Activated naive CD8-positive, alpha-beta T cell treated with anti-CD3 and anti-CD28 coated beads, Interleukin-2, amount 10 ng/mL, durations not matched to agents 7 days and 5 days (primary cell): Measurements from ENCODE around the gene ABI2. TPM values are rescaled to one million over a fixed set of nuclear protein-coding genes. Genes with fewer than 3 reads are reported as not detected.
"Not testable (repeated sequence)": the region's sequence is repeated elsewhere in the genome, so short reads cannot be mapped to it uniquely, and the experiment has no call there.

ENCODE experiments used
- ATAC-seq: fragments of 150-1000 bp; cut with Tn5 transposase; one replicate; pipeline ENCODE4 v1.10.0; 2021; ENCODE audit warnings: low read depth, moderate library complexity
- POLR2A ChIA-PET: fragments of 350-600 bp; sonication (Branson Sonifier 250); formaldehyde crosslinking; loops from one replicate; lab custom pipeline; 2021; ENCODE audit warnings: antibody characterized with exemption; lab: Charles Lee
- DNase-seq: peaks from one replicate; pipeline ENCODE4 v3.0.0; 2021
- H3K27ac Mint-ChIP-seq: one replicate; pipeline ENCODE4 v1.8.0; 2022; ENCODE audit warnings: mild to moderate bottlenecking, mixed read lengths
- H3K27me3 Mint-ChIP-seq: one replicate; pipeline ENCODE4 v1.8.0; 2022; ENCODE audit warnings: mild to moderate bottlenecking, moderate library complexity, mixed read lengths
- H3K36me3 Mint-ChIP-seq: one replicate; pipeline ENCODE4 v1.8.0; 2021; ENCODE audit warnings: mild to moderate bottlenecking, mixed read lengths
- H3K4me1 Mint-ChIP-seq: one replicate; pipeline ENCODE4 v1.8.0; 2021; ENCODE audit warnings: mixed read lengths
- H3K4me3 Mint-ChIP-seq: one replicate; pipeline ENCODE4 v1.8.0; 2022; ENCODE audit warnings: mild to moderate bottlenecking, moderate library complexity, mixed read lengths
- H3K9me3 Mint-ChIP-seq: one replicate; pipeline ENCODE4 v1.8.0; 2021; ENCODE audit warnings: mixed read lengths
- total RNA-seq, 2 experiments: library from RNA; stranded (reverse); gene quantifications; one replicate each; pipeline ENCODE4 v1.2.3, GENCODE V29; 2021

Gene ABI2
- total RNA-seq, 2 experiments from 2014 or later: 39.9 to 44.6 TPM

DNA sequence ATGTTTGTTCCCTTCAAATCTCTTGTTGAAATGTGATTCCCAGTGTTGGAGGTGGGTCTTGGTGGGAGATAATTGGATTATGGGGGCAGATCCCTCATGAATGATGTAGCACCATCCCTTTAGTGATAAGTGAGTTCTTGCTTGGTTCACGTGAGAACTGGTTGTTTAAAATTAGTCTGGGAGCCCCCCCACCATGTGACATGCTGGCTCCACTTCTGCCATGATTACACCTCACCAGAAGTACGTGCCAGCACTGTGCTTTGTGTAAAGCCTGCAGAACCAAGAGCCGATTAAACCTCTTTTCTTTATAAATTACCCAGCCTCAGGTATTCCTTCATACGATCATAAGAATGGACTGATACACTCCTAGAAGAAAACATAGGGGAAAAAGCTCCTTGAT lies 10.1 kb downstream of the ABI2 start:
- ATAC-seq: no peak
- no peak overlapping the region for H3K4me3 Mint-ChIP-seq
- peaks cover 2% of the 10 kb centered on the region for H3K4me1 Mint-ChIP-seq
- H3K27me3 Mint-ChIP-seq: no peaks in the 10 kb centered on the region
- no peak for DNase-seq
- H3K27ac Mint-ChIP-seq: no peak overlapping the region
- POLR2A ChIA-PET: no interaction called here
- H3K36me3 Mint-ChIP-seq: peaks cover 23% of the 10 kb centered on the region
- no peaks in the 10 kb centered on the region for H3K9me3 Mint-ChIP-seq

DNA sequence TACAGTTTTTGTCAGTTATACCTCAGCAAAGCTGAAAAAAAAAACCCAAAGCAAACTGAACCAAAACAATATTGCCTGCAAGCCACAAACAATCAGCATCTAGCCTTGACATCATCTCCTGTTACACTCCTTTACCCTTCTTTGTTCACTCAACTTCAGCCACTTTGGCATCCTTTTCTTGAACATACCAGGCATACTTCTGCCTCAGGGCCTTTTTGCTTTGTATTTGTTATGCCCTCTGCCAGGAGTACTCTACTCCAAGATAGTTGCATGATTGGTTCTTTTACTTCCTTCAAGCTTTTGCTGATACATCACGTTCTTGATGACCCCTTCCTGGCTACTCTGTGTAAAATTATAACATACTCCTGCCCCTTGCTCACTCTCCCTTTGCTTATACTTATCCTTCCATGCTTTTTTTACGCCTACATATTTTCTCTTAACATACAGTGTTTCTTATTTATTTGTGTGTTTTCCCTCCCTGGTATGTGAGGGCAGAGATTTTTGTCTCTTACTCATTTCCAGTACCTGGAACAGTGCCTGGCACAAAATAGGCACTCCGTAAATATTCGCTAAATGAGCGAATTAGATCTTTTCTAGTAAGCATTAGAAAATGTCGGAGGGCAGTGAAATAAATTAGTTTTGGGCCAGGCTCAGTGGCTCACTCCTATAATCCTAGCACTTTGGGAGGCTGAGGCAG lies 12.7 kb downstream of the ABI2 start:
- H3K4me1 Mint-ChIP-seq: peaks cover 2% of the 10 kb centered on the region
- ATAC-seq (no peak), DNase-seq (no peak)
- H3K9me3 Mint-ChIP-seq: no peaks in the 10 kb centered on the region
- POLR2A ChIA-PET: no interaction called here
- peaks cover 32% of the 10 kb centered on the region for H3K36me3 Mint-ChIP-seq
- no peaks in the 10 kb centered on the region for H3K27me3 Mint-ChIP-seq
- H3K27ac Mint-ChIP-seq: no peak overlapping the region
- H3K4me3 Mint-ChIP-seq: no peak overlapping the region

DNA sequence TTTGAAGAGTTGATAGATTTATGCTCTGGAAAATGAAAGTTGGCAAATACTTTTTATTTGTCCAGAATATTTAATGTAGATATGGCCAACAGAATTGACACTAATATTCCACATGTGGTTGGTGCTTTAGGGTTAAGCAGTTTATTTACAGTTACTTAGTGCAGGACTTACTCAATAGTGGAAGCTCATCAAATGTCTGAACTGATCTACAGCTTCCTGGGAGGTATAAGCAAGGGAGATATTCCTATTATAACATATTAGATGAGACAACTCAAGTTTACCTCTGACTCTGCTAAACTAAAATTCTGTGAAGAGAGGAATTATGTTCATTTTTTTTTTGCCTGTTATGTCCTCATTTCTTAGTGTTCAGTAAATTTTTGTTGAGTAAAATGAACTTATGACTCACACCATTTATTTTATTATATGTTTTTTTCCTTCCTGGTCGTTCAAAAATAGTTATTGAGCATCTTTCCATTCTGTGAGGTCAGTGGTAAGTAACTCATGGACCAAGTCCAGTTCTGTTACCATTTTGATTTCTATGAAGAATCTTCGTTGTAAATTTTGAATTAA lies 13.6 kb downstream of the ABI2 start:
- Mint-ChIP-seq H3K27me3 (no peaks in the 10 kb centered on the region), H3K9me3 (no peaks in the 10 kb centered on the region), H3K27ac (no peak overlapping the region), H3K36me3 (peaks cover 33% of the 10 kb centered on the region), H3K4me3 (no peak overlapping the region), H3K4me1 (peaks cover 2% of the 10 kb centered on the region)
- DNase-seq (no peak), ATAC-seq (no peak)
- POLR2A ChIA-PET: no interaction called here

DNA sequence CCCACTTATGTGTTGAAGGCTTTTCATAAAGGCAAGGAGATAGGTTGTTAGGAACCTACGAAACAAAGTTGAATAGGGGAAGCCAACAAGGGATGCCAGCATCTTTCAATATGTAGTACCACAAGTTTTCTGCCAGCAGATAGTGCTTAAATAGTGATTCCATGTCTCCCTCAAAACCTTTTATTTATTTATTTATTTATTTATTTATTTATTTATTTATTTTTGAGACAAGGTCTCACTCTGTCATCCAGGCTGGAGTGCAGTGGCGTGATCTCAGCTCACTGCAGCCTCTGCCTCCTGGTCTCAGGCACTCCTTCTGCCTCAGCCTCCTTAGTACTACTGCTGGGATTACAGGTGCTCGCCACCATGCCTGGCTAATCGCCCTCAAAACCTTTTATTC lies 14.2 kb downstream of the ABI2 start:
- H3K9me3 Mint-ChIP-seq, H3K27me3 Mint-ChIP-seq, ATAC-seq, DNase-seq, H3K27ac Mint-ChIP-seq, H3K4me1 Mint-ChIP-seq, H3K4me3 Mint-ChIP-seq, POLR2A ChIA-PET: not testable (repeated sequence)
- peaks cover 32% of the 10 kb centered on the region for H3K36me3 Mint-ChIP-seq

DNA sequence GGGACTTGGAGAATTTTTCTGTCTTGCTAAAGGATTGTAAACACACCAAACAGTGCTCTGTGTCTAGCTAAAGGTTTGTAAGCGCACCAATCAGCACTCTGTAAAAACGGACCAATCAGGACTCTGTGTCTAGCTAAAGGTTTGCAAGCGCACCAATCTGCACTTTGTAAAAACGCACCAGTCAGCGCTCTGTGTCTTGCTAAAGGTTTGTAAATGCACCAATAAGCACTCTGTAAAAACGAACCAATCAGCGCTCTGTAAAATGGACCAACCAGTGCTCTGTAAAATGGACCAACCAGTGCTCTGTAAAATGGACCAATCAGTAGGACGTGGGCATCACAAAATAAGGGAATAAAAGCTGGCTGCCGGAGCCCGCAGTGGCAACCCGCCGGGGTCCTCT lies 16.5 kb downstream of the ABI2 start:
- POLR2A ChIA-PET: no interaction called here
- Mint-ChIP-seq H3K4me1 (no peaks in the 10 kb centered on the region), H3K9me3 (no peaks in the 10 kb centered on the region), H3K4me3 (no peak overlapping the region), H3K36me3 (peaks cover 27% of the 10 kb centered on the region), H3K27ac (no peak overlapping the region), H3K27me3 (no peaks in the 10 kb centered on the region)
- no peak for DNase-seq
- ATAC-seq: no peak

DNA sequence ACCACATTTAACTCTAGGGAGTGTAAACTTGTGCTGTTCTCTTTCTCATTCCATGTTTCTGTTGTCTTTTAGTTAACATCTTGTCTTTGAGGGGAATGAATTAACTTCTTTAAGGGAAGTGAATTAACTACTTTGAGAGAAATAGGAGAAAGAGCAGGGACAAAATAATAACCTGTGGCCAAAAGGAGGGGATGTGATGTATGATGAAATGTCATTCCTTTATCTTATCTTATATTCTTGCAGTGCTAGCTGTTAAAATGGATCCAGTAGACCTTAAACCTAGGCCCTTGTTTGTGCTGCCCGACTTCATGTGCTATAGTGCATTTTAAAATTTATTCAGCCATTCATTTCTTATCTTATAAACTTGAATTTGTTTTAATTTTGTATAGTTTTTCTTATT lies 18.4 kb downstream of the ABI2 start:
- Mint-ChIP-seq H3K4me1 (no peaks in the 10 kb centered on the region), H3K36me3 (peaks cover 21% of the 10 kb centered on the region), H3K4me3 (no peak overlapping the region), H3K27me3 (no peaks in the 10 kb centered on the region), H3K27ac (no peak overlapping the region), H3K9me3 (no peaks in the 10 kb centered on the region)
- DNase-seq (no peak), ATAC-seq (no peak)
- POLR2A ChIA-PET: no interaction called here

DNA sequence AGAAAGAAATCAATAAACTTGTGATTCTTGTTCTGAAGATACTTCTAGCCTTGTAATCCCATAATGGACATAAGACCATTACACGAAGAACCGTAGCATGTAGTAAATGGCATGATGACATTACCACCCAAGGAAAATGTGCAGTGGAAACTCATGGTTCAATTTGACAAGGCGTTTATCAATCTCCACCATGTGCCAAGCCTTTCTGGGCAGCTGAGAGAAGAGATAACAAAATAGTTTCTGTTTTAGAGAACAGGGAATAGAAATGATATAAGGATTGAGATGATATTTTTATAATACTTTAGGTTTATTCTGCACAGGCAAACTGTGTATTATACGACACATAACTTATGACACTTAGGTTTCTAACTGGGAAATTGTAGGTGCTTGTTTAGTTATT lies 19.2 kb downstream of the ABI2 start:
- H3K27ac Mint-ChIP-seq: no peak overlapping the region
- no peaks in the 10 kb centered on the region for H3K27me3 Mint-ChIP-seq
- no peak overlapping the region for H3K4me3 Mint-ChIP-seq
- no peaks in the 10 kb centered on the region for H3K4me1 Mint-ChIP-seq
- H3K36me3 Mint-ChIP-seq: peaks cover 19% of the 10 kb centered on the region
- DNase-seq: no peak
- no peaks in the 10 kb centered on the region for H3K9me3 Mint-ChIP-seq
- POLR2A ChIA-PET: no interaction called here
- ATAC-seq: no peak

DNA sequence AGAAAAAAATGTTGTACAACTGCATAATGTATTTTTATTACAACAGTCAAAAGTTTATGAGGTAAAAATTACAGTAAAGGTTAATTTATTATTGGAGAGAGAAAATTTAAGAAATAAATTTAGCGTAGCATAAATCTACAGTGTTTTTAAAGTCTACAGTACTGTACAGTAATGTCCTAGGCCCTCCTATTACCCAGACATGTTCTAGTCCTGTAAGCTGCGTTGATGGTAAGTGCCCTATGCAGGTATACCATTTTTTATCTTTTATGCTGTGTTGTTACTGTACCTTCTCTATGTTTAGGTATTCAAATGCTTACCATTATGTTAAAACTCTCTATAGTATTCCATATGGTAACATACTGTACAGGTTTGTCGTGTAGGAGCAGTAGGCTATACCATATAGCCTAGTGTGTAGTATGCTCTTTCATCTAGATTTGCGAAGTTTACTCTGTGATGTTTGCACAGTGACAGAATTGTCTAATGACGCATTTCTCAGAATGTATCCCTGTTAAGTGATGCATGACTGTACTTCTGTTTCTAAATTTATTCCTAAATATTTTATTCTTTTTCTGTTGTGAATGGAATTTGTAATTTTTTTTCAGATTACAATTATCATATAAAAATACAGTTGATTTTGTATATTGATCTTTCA lies 24.5 kb downstream of the ABI2 start:
- DNase-seq (no peak), ATAC-seq (no peak)
- Mint-ChIP-seq H3K9me3 (no peaks in the 10 kb centered on the region), H3K27ac (no peak overlapping the region), H3K4me1 (no peaks in the 10 kb centered on the region), H3K4me3 (no peak overlapping the region), H3K27me3 (no peaks in the 10 kb centered on the region), H3K36me3 (peaks cover under 1% of the 10 kb centered on the region)
- POLR2A ChIA-PET: no interaction called here

DNA sequence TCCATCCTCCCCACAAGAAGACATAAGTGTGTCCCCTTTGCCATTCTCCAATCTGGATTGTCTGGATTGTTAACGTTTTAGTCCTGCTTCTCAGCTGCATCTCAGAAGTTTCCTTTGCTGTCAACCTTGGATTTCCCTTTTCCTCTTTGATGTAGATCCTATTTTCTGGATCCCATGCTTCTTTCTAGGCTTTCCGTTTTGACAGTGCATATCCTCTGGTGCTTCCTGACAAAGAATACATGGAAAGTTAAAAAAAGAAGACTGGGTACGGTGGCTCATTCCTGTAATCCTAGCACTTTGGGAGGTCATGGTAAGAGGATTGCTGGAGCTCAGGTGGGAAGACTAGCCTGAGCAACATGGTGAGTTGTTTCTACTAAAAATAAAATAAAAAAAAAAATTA lies 26.8 kb downstream of the ABI2 start:
- POLR2A ChIA-PET: no interaction called here
- H3K27me3 Mint-ChIP-seq: no peaks in the 10 kb centered on the region

DNA sequence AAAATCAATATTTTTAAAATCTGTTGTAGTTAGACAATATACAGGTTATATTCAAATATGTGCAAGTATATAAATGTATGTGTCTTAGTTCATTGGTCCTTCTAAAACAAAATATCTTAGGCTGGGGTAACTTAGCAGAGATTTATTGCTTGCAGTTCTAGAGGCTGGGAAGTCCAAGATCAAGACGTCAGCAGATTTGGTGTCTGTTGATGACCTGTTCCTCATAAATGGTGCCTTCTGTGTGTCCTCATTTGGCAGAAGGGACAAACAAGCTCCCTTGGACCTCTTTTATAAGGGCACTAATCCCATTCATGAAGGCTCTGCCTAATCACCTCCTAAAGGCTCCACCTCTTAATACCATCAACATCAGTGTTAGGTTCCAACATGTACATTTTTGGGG lies 31.3 kb downstream of the ABI2 start:
- DNase-seq (no peak), ATAC-seq (no peak)
- Mint-ChIP-seq H3K27ac (no peak overlapping the region), H3K4me3 (no peak overlapping the region), H3K36me3 (peaks cover 9% of the 10 kb centered on the region), H3K4me1 (peaks cover 5% of the 10 kb centered on the region), H3K27me3 (no peaks in the 10 kb centered on the region), H3K9me3 (no peaks in the 10 kb centered on the region)
- POLR2A ChIA-PET: no interaction called here

More for the DNA sequence above, 26.8 kb downstream of the ABI2 start:
- no peaks in the 10 kb centered on the region for H3K4me1 Mint-ChIP-seq
- peaks cover 7% of the 10 kb centered on the region for H3K36me3 Mint-ChIP-seq
- ATAC-seq (no peak), DNase-seq (no peak)
- H3K4me3 Mint-ChIP-seq: no peak overlapping the region
- H3K9me3 Mint-ChIP-seq: no peaks in the 10 kb centered on the region
- H3K27ac Mint-ChIP-seq: no peak overlapping the region

DNA sequence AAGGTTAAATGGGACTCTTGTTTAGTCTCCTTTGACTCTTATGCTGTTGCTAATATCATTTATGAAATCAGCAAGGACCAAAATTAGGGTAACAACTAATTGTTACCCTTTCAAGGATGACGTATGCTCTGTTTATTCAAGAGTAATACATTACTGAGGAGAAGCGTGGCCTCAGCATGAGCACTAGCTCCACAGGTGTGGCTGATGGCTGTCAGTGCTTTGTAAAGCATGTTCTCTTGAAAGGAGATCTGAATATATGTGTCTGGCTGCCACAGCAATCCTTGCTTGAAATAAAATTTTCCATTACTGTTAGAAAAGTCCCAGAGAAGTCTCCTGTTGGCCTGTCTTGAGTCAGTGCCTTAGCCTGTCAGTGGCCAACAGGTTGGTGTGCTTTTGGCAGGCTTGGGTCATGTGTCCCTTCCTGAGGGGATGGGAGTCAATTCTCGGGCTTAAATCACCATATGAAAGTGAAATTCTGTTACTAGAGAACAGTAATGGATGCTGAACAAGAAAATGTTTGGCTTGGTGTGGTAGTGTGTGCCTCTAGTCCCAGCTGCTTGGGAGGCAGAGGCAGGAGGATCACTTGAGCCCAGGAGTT lies 32.7 kb downstream of the ABI2 start:
- Mint-ChIP-seq H3K4me1 (peaks cover 5% of the 10 kb centered on the region), H3K27ac (no peak overlapping the region), H3K9me3 (no peaks in the 10 kb centered on the region), H3K27me3 (no peaks in the 10 kb centered on the region), H3K36me3 (peaks cover 9% of the 10 kb centered on the region), H3K4me3 (no peak overlapping the region)
- POLR2A ChIA-PET: no interaction called here
- ATAC-seq (no peak), DNase-seq (no peak)

DNA sequence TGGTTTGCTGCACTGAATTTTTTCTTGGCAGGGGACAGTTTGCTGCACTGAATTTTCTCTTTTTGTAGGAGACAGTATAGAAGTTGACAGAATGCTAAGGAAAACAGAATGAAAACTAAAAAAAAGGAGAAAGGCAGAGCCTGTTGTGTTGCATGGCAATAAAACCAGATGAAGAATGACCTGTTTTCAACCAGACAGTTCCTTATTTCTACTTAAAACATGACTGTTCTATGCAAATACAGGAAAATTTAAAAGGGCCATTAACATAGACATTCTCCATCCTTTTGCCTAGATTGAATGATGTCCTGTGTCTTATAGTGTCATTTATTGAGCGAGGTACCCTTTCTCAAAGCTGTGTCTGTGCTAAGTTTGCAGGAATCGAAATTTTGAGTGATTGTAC lies 33.3 kb downstream of the ABI2 start:
- no peaks in the 10 kb centered on the region for H3K9me3 Mint-ChIP-seq
- H3K4me1 Mint-ChIP-seq: peaks cover 5% of the 10 kb centered on the region
- H3K36me3 Mint-ChIP-seq: peaks cover 9% of the 10 kb centered on the region
- ATAC-seq (no peak), DNase-seq (no peak)
- POLR2A ChIA-PET: no interaction called here
- no peak overlapping the region for H3K27ac Mint-ChIP-seq
- H3K27me3 Mint-ChIP-seq: no peaks in the 10 kb centered on the region
- H3K4me3 Mint-ChIP-seq: no peak overlapping the region

DNA sequence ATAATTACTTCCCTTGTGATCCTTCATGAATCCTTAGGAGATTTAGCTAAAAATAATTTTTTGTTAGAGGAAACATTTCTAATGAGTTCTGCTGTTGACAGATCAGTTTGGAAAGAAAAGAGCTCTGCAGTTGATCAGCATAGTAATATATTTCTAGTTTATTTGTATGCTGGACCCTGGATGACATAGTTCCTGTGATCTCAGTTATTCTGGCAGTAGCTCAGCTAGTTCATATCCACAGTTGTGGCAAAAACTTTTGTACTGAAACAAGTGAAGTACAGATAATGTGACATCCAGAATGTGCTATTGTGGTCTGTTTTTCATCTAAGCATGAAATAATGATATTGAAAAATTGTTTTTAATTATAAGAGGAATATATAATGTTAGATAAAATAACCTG lies 33.7 kb downstream of the ABI2 start:
- H3K9me3 Mint-ChIP-seq: no peaks in the 10 kb centered on the region
- H3K36me3 Mint-ChIP-seq: peaks cover 9% of the 10 kb centered on the region
- peaks cover 5% of the 10 kb centered on the region for H3K4me1 Mint-ChIP-seq
- DNase-seq (no peak), ATAC-seq (no peak)
- no peak overlapping the region for H3K27ac Mint-ChIP-seq
- no peak overlapping the region for H3K4me3 Mint-ChIP-seq
- H3K27me3 Mint-ChIP-seq: no peaks in the 10 kb centered on the region
- POLR2A ChIA-PET: no interaction called here
